ENCODE measurements around the gene SLC6A15. TPM values are rescaled to one million over a fixed set of nuclear protein-coding genes. Genes with fewer than 3 reads are reported as not detected.

SLC6A15 gene
- total RNA-seq, 1 experiment from 2014 or later = not detected

DNA sequence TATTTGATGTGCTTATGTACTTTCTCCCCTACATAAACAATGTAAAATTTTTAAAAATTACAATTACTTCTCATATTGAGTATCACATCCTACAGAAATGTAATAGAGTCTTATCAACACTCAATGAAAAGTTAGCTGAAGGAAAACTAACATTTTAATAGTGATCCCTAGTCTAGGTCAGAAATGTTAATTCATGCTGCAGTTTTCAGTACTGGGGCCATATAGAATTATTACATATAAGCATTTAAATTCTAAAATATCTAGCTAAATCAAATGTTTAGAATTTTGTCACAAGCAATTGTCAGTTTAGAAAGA, 37.8 kb downstream of the SLC6A15 start:
- no peak for DNase-seq (ENCODE audit: low spot score)

DNA sequence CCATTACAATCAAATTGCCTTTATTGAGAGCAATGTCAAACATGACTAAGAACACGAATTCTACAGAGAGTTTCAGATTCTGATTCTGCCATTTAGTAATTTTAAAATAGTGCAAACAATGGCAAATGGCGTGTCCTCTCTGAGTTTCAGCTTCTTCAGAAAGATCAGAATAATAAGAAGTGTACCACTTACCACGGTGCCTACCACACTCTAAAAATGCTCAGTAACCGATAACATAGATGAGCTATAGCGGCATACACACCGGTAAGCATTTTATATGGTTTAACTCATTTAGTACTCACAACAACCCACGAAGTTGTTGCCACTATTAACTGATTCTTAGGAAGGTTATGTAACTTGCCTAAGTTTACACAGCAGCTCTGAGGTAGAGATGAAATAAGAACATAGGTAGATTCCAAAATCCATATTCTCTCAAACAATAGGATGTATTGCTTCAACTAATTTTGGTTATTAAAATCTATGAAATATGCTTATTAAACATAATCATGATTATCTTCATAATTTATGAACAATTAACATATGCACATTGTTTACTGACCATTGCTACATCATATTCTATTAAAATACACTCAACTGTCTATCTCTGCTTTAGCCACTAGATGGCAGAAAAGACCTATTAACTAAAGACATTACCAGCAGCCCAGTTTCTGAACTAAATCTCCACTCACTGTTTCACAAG, 38.3 kb downstream of the SLC6A15 start:
- DNase-seq (ENCODE audit: low spot score) = peak; percentile 77

DNA sequence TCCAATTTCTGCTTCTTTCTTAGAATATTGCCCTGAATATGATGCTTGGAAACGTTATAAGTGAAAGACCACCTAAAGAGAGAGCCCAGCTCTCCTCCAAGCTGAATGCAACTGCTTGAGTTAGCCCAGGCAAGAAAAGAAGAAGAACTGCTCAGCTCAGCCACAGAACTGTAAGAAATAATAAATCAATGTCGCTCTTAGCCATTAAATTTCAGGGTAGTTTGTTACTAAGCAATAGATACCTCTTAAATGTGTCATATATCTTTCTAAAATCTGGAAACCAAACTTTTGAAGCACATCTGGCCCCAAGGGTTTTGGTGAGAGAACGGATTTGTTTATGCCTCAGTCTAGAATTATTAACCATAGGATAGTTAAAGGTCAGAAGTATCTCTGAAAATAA, 50.4 kb downstream of the SLC6A15 start:
- no peak for DNase-seq (ENCODE audit: low spot score)

DNA sequence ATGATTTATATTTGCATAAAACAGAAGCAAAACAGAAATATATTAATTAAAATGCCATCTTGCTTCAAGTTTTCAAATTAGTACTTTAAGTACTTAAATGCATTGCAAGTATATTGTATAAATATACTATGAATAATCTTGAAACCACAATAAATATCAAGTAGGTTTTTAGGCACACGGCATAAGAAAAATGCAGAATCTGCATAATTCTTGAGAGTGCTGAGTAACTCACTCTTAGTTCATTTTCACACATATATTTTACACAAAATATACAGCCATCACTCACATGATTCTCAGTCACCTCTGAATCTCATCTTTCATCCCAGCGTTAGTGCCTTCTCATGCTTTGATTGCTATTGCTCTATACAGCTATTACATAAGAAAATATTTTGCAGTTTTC, 51.9 kb downstream of the SLC6A15 start:
- no peak for DNase-seq (ENCODE audit: low spot score)

DNA sequence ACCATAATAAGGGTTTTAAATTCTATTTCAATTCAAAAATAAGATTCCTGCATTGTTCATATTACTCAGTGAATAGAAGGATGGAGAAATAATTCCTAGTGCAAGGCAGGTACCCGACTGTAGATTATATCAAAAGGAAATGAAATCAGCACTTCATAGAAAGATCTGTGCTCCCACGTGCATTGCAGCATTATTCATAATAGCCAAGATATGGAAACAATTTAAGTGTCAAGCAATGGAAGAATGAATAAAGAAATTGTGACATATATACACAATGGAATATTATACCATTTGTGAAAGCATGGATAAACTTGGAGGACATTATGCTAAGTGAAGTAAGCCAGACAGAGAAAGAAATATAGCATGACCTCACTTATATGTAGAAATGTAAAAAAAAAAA, 53.8 kb downstream of the SLC6A15 start:
- DNase-seq (ENCODE audit: low spot score) = no peak

DNA sequence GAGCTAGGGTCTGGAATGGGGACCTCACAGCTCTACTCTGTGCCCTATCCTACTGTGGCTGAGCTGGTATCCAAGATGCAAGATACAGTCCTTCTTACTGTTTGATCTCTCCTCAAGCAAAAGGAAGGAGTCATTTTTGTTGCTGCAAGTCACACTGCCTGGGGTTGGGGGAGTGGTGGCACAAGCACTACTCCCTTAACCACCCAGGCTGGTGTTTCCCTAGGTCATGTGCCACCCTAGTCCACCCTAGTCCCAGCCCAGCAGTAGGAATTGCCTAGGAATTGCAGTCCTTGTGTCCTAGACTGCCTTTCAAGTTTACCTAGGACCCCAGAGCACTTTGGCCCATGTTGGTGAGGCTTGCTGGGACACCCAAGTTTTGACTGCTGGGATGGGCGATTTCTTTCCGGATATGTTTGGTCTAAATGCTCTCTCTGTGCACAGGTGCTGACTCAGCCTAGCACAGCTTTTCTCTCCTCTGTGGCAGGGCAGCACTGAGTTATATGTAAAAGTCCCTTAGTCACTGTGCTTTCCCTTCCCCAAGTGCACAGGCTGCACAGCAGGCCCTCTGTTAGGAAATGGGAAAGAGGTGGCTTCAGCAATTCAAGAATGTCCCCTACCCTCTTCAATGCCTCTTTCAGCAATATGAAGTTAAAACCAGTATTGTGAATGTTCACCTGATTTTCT, 54.9 kb downstream of the SLC6A15 start:
- no peak for DNase-seq (ENCODE audit: low spot score)

DNA sequence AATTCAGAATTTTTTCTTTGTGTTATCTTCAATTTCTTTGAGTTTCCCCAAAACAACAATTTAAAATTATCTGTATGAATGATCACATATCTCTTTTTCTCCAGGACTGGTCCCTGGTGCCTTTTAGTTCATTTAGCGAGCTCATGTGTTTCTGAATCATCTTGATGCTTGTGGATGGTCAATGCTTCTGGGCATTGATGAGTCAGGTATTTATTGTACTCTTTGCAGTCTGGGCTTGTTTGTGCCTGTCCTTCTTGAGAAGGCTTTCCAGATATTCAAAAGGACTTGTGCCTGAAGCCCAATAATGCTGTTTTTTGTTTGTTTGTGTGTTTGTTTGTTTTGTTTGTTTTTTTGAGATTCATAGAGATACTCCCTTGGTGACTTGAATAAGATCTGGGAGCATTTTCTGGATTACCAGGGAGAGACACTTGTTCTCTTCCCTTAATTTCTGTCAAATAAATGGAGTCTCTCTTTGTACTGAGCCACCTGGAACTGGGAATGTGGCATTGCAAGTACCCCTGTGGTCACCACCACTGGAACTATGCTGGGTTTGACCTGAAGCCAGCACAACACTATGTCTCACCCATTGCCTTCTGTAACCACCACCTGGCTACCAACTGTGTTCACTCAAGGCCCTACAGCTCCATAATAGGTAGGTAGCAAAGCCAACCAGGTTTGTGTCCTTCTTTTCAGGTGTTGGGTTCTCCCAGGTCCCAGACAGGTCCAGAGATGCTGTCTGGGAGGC, 56.3 kb downstream of the SLC6A15 start:
- no peak for DNase-seq (ENCODE audit: low spot score)

DNA sequence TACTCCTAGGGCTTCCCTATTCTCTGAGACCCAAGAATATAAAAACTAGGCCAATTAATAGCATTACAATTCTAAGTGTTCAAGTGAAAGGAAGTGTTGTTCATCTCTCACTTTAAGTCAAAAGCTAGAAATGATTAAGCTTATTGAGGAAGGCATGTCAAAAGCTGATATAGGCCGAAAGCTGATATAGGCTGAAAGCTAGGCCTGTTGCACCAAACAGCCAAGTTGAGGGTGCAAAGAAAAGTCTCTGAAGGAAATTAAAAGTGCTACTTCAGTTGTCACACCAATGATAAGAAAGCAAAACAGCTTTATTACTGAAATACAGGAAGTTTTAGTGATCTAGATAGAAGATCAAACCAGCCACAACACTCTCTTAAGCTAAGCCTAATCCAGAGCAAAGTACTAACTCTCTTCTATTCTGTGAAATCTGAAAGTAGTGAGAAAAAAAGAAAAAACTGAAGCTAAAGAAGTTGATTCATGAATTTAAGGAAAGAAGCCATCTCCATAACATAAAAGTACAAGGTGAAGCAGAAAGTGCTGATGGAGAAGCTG, 68.9 kb downstream of the SLC6A15 start:
- no peak for DNase-seq (ENCODE audit: low spot score)

DNA sequence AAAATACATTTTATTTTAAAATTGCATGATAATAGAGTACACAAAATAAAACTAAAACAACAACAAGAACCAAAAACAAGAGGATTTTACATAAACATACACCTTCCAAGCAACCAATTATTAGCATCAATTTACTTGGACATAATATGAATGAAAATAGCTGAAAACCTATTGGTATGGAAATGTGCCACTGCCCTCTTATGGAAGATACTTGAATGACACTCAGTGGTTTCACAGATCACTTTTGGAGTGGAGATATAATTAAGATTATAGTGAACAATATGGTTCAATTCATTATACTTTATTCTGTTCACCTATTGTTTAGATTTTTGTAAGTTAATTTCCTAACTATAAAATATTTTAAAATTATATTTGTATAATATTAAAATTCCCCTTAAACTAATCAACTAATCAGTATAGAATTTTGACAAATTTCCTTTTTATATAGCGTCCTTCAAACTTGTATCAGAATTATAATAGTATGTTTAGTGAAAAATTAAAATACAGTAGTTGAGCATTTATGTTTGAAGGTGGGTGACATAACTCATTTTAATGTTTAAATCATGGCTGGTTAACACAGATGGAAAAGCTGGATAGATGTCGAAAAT, 70.1 kb downstream of the SLC6A15 start:
- peak; percentile 59 for DNase-seq (ENCODE audit: low spot score)

DNA sequence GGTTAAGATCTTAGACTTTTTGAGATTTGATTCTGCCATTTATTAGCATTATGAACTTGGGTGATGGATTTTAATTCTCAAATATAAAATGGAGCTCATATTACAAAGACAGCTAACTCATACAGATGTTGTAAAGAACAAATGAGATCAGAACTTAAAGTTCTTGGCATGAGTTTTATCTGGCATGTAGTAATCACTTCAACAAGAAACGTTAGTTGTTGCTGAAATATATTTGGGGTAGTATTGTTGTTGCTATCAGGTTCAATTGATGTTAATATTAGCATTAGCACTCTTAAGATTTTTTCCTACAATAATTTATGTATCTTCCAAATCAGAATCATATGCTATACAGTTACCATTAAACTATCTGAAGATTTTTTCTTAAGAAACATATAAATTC, 71.0 kb downstream of the SLC6A15 start:
- no peak for DNase-seq (ENCODE audit: low spot score)

DNA sequence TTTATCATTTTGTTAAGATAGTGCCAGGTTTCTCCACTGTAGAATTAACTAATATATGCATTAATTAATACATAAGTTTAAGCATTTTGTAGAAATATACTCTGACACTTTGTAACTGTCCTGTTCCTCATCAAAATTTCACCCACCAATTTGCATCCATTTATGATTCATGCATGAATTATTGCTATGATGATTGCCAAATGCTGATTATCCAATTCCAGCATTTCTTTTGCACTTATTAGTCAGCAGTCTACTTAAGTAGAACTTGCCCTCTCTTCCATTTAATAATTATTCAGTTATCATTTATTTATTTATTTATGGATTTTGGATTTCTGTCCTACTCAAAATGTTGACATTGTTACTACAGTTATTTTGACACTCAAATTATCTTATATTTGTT, 72.2 kb downstream of the SLC6A15 start:
- no peak for DNase-seq (ENCODE audit: low spot score)

DNA sequence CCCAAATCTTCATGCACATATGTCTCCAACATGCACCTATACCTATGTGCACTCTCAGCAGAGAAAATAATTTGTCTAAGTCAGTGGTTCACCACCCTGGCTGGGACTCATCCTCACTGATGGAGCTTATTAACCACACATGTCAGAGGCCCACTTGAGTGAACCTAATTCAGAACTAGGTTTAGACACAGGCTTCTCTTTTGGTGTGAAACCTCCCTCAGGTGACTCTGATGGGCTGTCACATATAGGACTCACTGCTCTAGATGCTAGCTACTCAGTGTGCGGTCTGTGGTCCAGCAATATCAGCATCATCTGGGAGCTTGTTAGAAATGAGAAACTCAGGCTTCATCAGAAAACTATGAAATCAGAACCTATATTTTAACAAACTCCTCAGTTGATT, 85.7 kb downstream of the SLC6A15 start:
- DNase-seq (ENCODE audit: low spot score) = no peak

DNA sequence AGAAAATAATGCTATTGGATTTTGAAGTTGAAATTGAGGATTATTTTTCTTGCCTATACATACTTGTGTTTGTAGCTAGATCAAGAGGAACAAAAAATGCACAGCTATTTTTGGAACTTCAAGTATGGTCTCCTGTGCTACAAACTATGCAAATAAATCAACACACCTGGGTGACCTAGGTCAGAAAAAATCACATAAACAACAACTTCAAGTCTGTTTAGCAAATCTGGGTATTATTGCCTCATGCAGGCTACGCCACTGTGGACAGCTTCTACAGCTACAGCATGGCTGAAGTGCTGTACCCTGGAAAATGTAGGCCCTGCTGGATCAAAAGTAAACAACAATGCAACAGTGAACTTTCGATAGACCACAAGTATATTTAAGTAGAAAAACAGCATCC, 87.5 kb downstream of the SLC6A15 start:
- no peak for DNase-seq (ENCODE audit: low spot score)

DNA sequence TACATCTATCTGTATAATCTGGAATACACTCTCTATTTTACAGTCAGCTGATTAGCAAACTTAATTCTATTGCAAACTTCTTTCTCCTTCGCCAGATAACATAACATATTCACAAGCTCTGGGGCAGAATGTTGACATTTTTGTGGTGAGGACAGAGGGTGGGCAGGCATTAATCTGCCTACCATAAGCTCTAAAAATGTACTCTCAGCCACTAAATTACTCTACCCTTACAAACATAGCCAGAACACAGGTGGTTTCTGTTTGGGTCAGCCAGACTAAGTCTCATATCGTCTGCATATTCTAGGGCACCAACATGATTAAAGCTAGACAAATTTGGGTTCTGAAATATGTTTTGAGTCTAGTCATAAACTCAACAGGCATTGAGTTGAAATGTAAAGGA, 90.1 kb downstream of the SLC6A15 start:
- no peak for DNase-seq (ENCODE audit: low spot score)

DNA sequence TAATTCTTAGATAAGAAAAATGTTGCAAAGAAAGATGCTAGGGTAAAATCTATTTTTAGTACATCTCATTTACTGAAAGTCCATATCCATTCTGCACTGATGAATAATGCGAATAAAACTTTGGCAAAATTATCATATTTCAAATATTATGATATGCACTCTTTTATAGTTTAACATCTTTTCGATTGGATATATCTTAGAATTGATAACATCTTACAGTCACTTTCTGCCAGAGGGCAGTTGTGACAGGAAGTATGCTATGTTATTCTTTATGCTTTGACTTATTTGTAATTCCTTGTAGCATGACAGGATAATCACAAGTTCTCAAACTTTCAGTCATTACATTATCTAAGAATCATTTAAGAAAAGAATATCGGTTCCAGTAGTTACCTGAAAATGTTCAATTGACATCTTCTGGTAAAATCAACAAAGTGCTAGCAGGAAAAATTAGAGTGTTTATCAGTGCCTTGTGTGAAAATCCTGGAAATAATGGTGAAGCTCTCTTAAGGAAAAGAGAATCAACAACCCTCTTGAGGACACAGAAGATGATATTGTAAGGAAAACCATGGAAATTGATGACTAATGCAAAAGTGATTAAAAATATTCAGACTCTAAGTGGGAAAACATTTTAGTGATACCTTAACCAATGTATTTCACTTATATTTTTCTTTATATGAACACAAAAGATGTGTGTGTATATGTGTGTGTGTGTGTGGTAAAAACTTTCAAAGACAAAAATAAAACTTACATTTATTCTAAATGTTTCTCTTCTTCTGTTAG, 95.5 kb downstream of the SLC6A15 start:
- no peak for DNase-seq (ENCODE audit: low spot score)

DNA sequence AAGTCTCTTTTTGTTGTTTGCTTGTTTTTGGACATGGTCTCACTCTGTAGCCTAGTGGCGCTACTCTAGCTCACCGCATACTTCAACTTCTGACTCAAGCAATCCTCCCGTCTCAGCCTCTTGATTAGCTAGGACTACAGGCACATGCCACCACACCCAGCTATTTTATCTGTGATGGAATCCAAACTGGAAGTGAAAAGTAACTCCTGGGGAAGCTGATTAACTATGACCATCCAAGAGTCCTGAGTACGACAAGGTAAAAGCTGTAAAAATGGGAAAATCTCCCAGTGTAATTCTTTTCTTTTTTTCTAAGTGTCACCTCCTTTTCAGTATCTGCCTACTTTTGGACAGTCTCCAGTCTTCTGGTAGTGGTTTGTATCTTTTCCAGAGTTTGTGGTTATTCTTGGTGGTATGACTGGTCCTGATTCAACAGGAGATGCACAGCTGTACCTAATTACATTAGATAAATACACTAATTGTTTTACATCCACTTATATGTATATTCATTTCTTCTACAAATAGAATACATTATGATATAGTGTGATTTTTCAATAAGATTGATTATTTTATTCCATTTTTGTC, 97.8 kb downstream of the SLC6A15 start:
- no peak for DNase-seq (ENCODE audit: low spot score)

DNA sequence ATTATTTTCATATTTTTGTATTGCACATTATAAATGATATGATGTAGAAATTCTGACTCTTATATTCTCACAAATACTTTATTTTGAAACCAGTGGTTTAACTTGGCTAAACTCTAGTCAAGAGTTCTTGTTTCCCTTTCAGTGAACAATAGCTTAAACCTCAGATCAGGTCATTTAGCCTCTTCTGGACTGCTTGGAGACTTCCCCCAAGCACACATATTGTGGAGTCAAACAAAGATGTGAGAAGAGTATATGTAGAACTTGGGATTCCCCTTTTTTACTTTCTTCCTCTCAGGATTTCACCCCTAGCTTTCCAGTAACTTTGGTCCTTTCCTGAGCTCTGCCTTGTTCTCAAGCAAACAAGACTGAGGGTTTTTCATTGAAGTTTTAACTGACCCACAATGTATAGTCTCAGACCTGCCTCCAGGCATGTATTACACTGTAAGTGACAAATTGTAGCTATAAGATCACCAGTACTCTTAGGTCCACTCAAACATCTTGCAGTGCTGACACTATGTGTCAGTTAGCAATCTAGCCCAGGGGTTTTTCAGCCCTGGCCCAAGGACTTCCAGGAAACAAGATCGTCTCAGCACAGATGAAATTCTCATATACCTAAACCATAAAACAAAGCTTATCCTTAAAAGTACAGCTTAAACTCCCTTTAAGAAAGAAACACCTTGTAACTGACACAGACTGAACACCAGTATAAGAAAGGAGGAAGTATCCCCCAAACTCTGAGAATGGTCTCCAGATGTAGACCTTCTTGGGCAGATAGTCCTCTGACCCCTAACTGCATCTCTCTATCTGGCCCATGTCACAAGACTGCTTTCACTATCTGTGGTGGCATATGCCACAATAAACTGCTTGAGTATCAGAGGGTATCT, 98.6 kb downstream of the SLC6A15 start:
- no peak for DNase-seq (ENCODE audit: low spot score)

DNA sequence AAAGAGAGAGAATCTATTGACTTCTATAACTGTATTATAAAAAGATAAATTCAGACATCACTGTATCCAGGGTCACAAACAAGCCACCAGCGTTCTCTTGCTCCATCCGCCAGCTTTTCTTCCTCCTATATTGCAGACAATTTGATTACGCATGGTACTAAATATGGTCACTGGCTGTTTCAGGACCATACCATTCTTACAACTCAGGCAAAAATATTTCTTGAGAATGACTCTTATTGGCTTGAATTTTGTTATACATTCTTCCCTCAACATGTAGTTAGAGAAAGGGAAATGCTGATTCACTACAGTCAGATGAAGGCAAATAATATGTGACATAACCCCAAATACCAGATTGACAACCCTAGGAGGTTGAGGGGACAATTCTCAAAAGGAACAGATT, 101.3 kb downstream of the SLC6A15 start:
- DNase-seq (ENCODE audit: low spot score) = no peak

DNA sequence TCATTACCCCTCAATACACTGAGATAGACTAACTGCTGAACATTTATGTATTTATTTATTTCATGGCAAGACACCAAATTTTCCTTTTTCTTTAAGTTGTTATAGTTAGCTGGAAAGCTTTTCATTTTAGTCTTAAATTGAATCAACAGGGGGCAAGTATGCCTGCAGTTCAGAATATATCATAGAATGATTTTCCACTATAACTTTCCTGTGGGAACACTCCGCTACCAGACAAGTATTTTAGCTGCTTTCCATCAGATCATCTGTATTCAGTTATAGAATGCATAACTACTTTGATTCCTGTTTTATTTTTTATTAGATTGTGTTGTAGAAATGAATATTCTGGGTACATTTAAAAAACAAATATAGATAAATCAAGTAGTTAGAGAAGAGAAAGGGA, 102.0 kb downstream of the SLC6A15 start:
- no peak for DNase-seq (ENCODE audit: low spot score)

All from HT-29 (cell line).